HepG2 (cell line): ENCODE measurements around the gene ORC1. TPM values are rescaled to one million over a fixed set of nuclear protein-coding genes. Genes with fewer than 3 reads are reported as not detected.

Source experiments
- ARID4A ChIP-seq: sonication (generic); formaldehyde crosslinking; IDR thresholded peaks from 2 replicates; pipeline ENCODE4 v1.5.0; 2020; ENCODE audit warnings: mild to moderate bottlenecking, missing genetic modification reagents, borderline replicate concordance
- FOXK2 ChIP-seq: fragments of 450-650 bp; IDR thresholded peaks from 2 replicates; pipeline ENCODE4 v1.6.1; 2016
- NFYB ChIP-seq: sonication (generic); formaldehyde crosslinking; IDR thresholded peaks from 2 replicates; pipeline ENCODE4 v1.4.0; 2020; ENCODE audit warnings: missing genetic modification reagents
- SMAD3 ChIP-seq: sonication (generic); formaldehyde crosslinking; IDR thresholded peaks from 2 replicates; pipeline ENCODE4 v1.4.0; 2020; ENCODE audit warnings: missing genetic modification reagents
- SRY ChIP-seq: sonication (generic); formaldehyde crosslinking; IDR thresholded peaks from 2 replicates; pipeline ENCODE4 v1.8.0; 2022; ENCODE audit warnings: mild to moderate bottlenecking, missing genetic modification reagents
- YY1 ChIP-seq: IDR thresholded peaks from 2 replicates; pipeline ENCODE4 v1.6.1; 2011; ENCODE audit warnings: low read length, low read depth, moderate library complexity, mild to moderate bottlenecking; ENCODE audit not compliant: insufficient read depth, insufficient replicate concordance
- ZBTB34 ChIP-seq: sonication (generic); formaldehyde crosslinking; IDR thresholded peaks from 2 replicates; pipeline ENCODE4 v1.8.0; 2022; ENCODE audit warnings: mild to moderate bottlenecking, missing genetic modification reagents
- ZNF335 ChIP-seq: sonication (generic); formaldehyde crosslinking; IDR thresholded peaks from 2 replicates; pipeline ENCODE4 v1.4.0; 2020; ENCODE audit warnings: missing genetic modification reagents
- ZNF609 ChIP-seq: sonication (generic); formaldehyde crosslinking; IDR thresholded peaks from 2 replicates; pipeline ENCODE4 v1.4.0; 2020; ENCODE audit warnings: mild to moderate bottlenecking, missing genetic modification reagents, borderline replicate concordance
- ZNF646 ChIP-seq: sonication (generic); formaldehyde crosslinking; IDR thresholded peaks from 2 replicates; pipeline ENCODE4 v1.9.0; 2021; ENCODE audit warnings: mild to moderate bottlenecking, missing genetic modification reagents
- polyA plus RNA-seq, 8 experiments: library from polyadenylated mRNA; depleted of rRNA in 3 of 8; stranded (reverse) in 7 of 8; unstranded in 1 of 8; fragments of >200 nt; fragmentation: Illumina TruSeq in 4 of 8; extraction: Trizol in 4 of 8; gene quantifications; 2 replicates each; pipeline versions ENCODE4 v1.2.1 to v1.2.3, GENCODE V29; 2011 to 2016; ENCODE audit warnings: low read depth in 4 of 8, missing spikeins in 1 of 8, mixed read lengths in 1 of 8; ENCODE audit not compliant: insufficient read depth in 1 of 8
- total RNA-seq, 5 experiments: library from RNA; depleted of rRNA; stranded (reverse); fragments of >200 nt; fragmentation: Illumina TruSeq; extraction: Trizol; gene quantifications; 2 replicates each; pipeline ENCODE4 v1.2.3, GENCODE V29; 2016; ENCODE audit warnings: low read depth in 1 of 5

The ORC1 gene
- total and polyA plus RNA-seq, 2 of the 13 experiments (the other 11 are each of a cell fraction or from before 2014, with no cell fraction given): 7.0 to 23.5 TPM

- TF ChIP-seq YY1 (peak; percentile 23), ZBTB34 (CRISPR knock-in tag) (no peak), ZNF335 (0 out of 2 replicates have a peak, but pooled peaks have one; percentile 14), FOXK2 (no peak), ARID4A (CRISPR knock-in tag) (peak; percentile 97), SRY (CRISPR knock-in tag) (peak; percentile 82; the same call in 1 of the 2 replicates), ZNF609 (CRISPR knock-in tag) (no peak; the same call in 1 of the 2 replicates), NFYB (CRISPR knock-in tag) (peak; percentile 73), ZNF646 (CRISPR knock-in tag) (no peak), SMAD3 (0 out of 2 replicates have a peak, but pooled peaks have one; percentile 20)
Measured at GRCh38 chr1:52365746-52366516, 38.3 kb downstream of the ORC1 start, which contains the start of gene CC2D1B (continued).
